DLD1 (cell line): Measurements from ENCODE around the gene IGSF3.

Source experiments
- in situ Hi-C: cut with HindIII; loops from 2 replicates; pipeline ENCODE4 v1.10.0; 2017; ENCODE audit warnings: low sequenced_read_pairs

The IGSF3 gene

GRCh38 chr1:116667575-116668105, at the start of gene IGSF3:
TSS of gene IGSF3 (minus strand) at chr1:116667733. CDS start at chr1:116666326, 1,407 bp downstream.
- in situ Hi-C loops, result no loop called here

- in situ Hi-C loops, result no loop called here
These were observed 49.8 kb upstream of the IGSF3 start for GRCh38 chr1:116717318-116717717.

GRCh38 chr1:116716391-116716790, 48.9 kb upstream of the IGSF3 start:
- in situ Hi-C loops, result no loop called here

GRCh38 chr1:116713474-116713873, 45.9 kb upstream of the IGSF3 start:
- in situ Hi-C loops, result no loop called here

GRCh38 chr1:116712510-116712909, 45.0 kb upstream of the IGSF3 start:
- in situ Hi-C loops, result no loop called here

- in situ Hi-C loops, result no loop called here
These were observed 43.8 kb upstream of the IGSF3 start for GRCh38 chr1:116711263-116711840.

- in situ Hi-C loops, result no loop called here
These were observed 43.1 kb upstream of the IGSF3 start for GRCh38 chr1:116710420-116711262.

- in situ Hi-C loops, result no loop called here
These were observed 42.2 kb upstream of the IGSF3 start for GRCh38 chr1:116709666-116710167.

- in situ Hi-C loops, result no loop called here
These were observed 40.8 kb upstream of the IGSF3 start for GRCh38 chr1:116708255-116708900.

GRCh38 chr1:116706841-116707240, 39.3 kb upstream of the IGSF3 start:
- in situ Hi-C loops, result no loop called here

GRCh38 chr1:116706123-116706522, 38.6 kb upstream of the IGSF3 start:
- in situ Hi-C loops, result no loop called here

- in situ Hi-C loops, result no loop called here
These were observed 36.7 kb upstream of the IGSF3 start for GRCh38 chr1:116704278-116704677.

GRCh38 chr1:116699605-116700004, 32.1 kb upstream of the IGSF3 start:
- in situ Hi-C loops, result no loop called here

GRCh38 chr1:116698244-116698595, 30.7 kb upstream of the IGSF3 start:
- in situ Hi-C loops, result no loop called here

- in situ Hi-C loops, result no loop called here
These were observed 30.2 kb upstream of the IGSF3 start for GRCh38 chr1:116697548-116698243.

GRCh38 chr1:116694524-116694923, 27.0 kb upstream of the IGSF3 start:
- in situ Hi-C loops, result no loop called here

- in situ Hi-C loops, result no loop called here
These were observed 26.4 kb upstream of the IGSF3 start for GRCh38 chr1:116693759-116694480.

- in situ Hi-C loops, result no loop called here
These were observed 25.3 kb upstream of the IGSF3 start for GRCh38 chr1:116692879-116693278.

- in situ Hi-C loops, result no loop called here
These were observed 23.4 kb upstream of the IGSF3 start for GRCh38 chr1:116690849-116691406.

- in situ Hi-C loops, result no loop called here
These were observed 22.9 kb upstream of the IGSF3 start for GRCh38 chr1:116690396-116690848.
